ENCODE measurements around the gene ABI3.

The ABI3 gene

GRCh38 chr17:49193513-49194296 is 16.8 kb upstream of the ABI3 start:
- peak; percentile 99 for DNase-seq
- in situ Hi-C loops (cut with HindIII; ENCODE audit: low pct_ligation_motif_present, low pct_unique_long_range_greater_than_20kb, low sequenced_read_pairs), result no loop called here

- in situ Hi-C loops (cut with HindIII; ENCODE audit: low pct_ligation_motif_present, low pct_unique_long_range_greater_than_20kb, low sequenced_read_pairs), result no loop called here
- DNase-seq, result no peak
These were observed 16.3 kb upstream of the ABI3 start for GRCh38 chr17:49194297-49194607.

GRCh38 chr17:49195751-49196150 is 14.8 kb upstream of the ABI3 start:
- no peak for DNase-seq
- in situ Hi-C loops (cut with HindIII; ENCODE audit: low pct_ligation_motif_present, low pct_unique_long_range_greater_than_20kb, low sequenced_read_pairs), result no loop called here

GRCh38 chr17:49196520-49196919 is 14.0 kb upstream of the ABI3 start:
- in situ Hi-C loops (cut with HindIII; ENCODE audit: low pct_ligation_motif_present, low pct_unique_long_range_greater_than_20kb, low sequenced_read_pairs), result no loop called here
- DNase-seq, result no peak

GRCh38 chr17:49197346-49197998 is 13.0 kb upstream of the ABI3 start:
- DNase-seq, result peak; percentile 21
- in situ Hi-C loops (cut with HindIII; ENCODE audit: low pct_ligation_motif_present, low pct_unique_long_range_greater_than_20kb, low sequenced_read_pairs), result no loop called here

GRCh38 chr17:49198211-49198610 is 12.3 kb upstream of the ABI3 start:
- DNase-seq, result peak; percentile 13
- in situ Hi-C loops (cut with HindIII; ENCODE audit: low pct_ligation_motif_present, low pct_unique_long_range_greater_than_20kb, low sequenced_read_pairs), result no loop called here

- in situ Hi-C loops (cut with HindIII; ENCODE audit: low pct_ligation_motif_present, low pct_unique_long_range_greater_than_20kb, low sequenced_read_pairs), result no loop called here
- no peak for DNase-seq
These were observed 10.0 kb upstream of the ABI3 start for GRCh38 chr17:49200423-49201083.

- DNase-seq, result no peak
These were observed 9.0 kb upstream of the ABI3 start for GRCh38 chr17:49201481-49201927.

GRCh38 chr17:49203796-49204195 is 6.7 kb upstream of the ABI3 start:
- DNase-seq, result no peak
- in situ Hi-C loops (cut with HindIII; ENCODE audit: low pct_ligation_motif_present, low pct_unique_long_range_greater_than_20kb, low sequenced_read_pairs), result no loop called here

More at GRCh38 chr17:49201481-49201927, 9.0 kb upstream of the ABI3 start:
- in situ Hi-C loops (cut with HindIII; ENCODE audit: low pct_ligation_motif_present, low pct_unique_long_range_greater_than_20kb, low sequenced_read_pairs), result no loop called here

- DNase-seq, result no peak
- in situ Hi-C loops (cut with HindIII; ENCODE audit: low pct_ligation_motif_present, low pct_unique_long_range_greater_than_20kb, low sequenced_read_pairs), result no loop called here
These were observed 6.0 kb upstream of the ABI3 start for GRCh38 chr17:49204516-49204915.

GRCh38 chr17:49209061-49209571 is 1.4 kb upstream of the ABI3 start:
- no peak for DNase-seq
- in situ Hi-C loops (cut with HindIII; ENCODE audit: low pct_ligation_motif_present, low pct_unique_long_range_greater_than_20kb, low sequenced_read_pairs), result no loop called here

- in situ Hi-C loops (cut with HindIII; ENCODE audit: low pct_ligation_motif_present, low pct_unique_long_range_greater_than_20kb, low sequenced_read_pairs), result no loop called here
- no peak for DNase-seq
These were observed 2.9 kb downstream of the ABI3 start for GRCh38 chr17:49213399-49213798.

- in situ Hi-C loops (cut with HindIII; ENCODE audit: low pct_ligation_motif_present, low pct_unique_long_range_greater_than_20kb, low sequenced_read_pairs), result no loop called here
These were observed 3.3 kb downstream of the ABI3 start for GRCh38 chr17:49213847-49214246.

GRCh38 chr17:49214676-49215360 is 4.3 kb downstream of the ABI3 start:
- in situ Hi-C loops (cut with HindIII; ENCODE audit: low pct_ligation_motif_present, low pct_unique_long_range_greater_than_20kb, low sequenced_read_pairs), result no loop called here
- DNase-seq, result no peak

More at GRCh38 chr17:49213847-49214246, 3.3 kb downstream of the ABI3 start:
- DNase-seq, result no peak

- DNase-seq, result no peak
- in situ Hi-C loops (cut with HindIII; ENCODE audit: low pct_ligation_motif_present, low pct_unique_long_range_greater_than_20kb, low sequenced_read_pairs), result no loop called here
These were observed 6.0 kb downstream of the ABI3 start for GRCh38 chr17:49216482-49216881.

- no peak for DNase-seq
- in situ Hi-C loops (cut with HindIII; ENCODE audit: low pct_ligation_motif_present, low pct_unique_long_range_greater_than_20kb, low sequenced_read_pairs), result no loop called here
These were observed 6.6 kb downstream of the ABI3 start for GRCh38 chr17:49216953-49217650.

GRCh38 chr17:49217651-49218413 is 7.3 kb downstream of the ABI3 start:
- DNase-seq, result no peak
- in situ Hi-C loops (cut with HindIII; ENCODE audit: low pct_ligation_motif_present, low pct_unique_long_range_greater_than_20kb, low sequenced_read_pairs), result no loop called here

Measured in ACHN (cell line).